GM18870 (cell line): ENCODE measurements around the gene TBC1D8B.
"Not testable (repeated sequence)": the region's sequence is repeated elsewhere in the genome, so short reads cannot be mapped to it uniquely, and the experiment has no call there.

Experiments
- ATAC-seq: cut with Tn5 transposase; IDR thresholded peaks from one replicate; pipeline ENCODE4 v1.9.1; 2021; ENCODE audit warnings: moderate library complexity; ENCODE audit not compliant: unreplicated experiment

TBC1D8B gene

DNA sequence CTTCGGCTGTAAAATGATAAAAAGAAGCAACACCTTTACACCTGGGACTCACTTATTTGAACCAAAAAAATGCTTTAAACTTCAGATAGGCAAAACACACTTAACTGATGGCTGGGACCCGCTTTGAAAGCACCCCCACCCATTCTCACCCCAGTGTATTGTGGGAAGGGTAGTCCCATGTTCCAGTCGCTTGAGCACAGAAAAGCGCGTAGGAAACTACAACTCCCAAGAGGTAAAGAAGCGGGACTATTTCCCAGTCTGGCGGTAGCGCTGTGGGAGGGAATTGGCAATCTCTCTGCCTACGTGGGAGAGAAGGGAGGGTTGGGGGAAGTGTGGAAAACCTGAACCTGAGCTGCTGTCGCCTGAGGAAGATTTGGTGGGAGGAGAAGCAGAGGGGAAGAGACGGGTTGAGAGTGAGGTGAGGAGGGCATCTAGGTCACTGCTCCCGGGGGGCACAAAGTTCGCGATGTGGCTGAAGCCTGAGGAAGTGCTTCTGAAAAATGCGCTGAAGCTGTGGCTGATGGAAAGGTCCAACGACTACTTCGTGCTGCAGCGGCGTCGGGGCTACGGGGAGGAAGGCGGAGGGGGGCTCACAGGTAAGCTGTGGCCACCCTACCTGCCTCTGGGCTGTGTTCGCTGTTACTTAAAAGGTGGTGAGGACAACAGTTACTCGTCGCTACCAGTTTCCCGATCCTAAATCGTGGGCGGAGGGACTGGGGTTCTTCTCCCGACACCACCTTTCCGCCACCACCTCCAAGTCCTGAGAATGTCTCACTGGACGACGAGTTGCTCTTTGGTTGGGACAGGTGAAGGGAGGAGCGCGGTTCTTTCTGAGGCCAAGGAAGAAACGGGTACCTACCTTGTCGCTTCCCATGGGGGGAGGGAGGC is at the start of gene TBC1D8B:
TSS of gene TBC1D8B (plus strand) at position 286 of the 888 bp plus-strand sequence. CDS start at position 467, 181 bp downstream.
- peak; percentile 97 for ATAC-seq

DNA sequence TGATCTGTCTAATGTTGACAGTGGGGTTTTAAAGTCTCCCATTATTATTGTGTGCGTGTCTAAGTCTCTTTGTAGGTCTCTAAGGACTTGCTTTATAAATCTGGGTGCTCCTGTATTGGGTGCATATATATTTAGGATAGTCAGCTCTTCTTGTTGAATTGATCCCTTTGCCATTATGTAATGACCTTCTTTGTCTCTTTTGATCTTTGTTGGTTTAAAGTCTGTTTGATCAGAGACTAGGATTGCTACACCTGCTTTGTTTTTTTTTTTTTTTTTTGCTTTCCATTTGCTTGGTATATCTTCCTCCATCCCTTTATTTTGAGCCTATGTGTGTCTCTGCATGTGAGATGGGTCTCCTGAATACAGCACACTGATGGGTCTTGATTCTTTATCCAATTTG is 33.2 kb upstream of the TBC1D8B start:
- not testable (repeated sequence) for ATAC-seq

DNA sequence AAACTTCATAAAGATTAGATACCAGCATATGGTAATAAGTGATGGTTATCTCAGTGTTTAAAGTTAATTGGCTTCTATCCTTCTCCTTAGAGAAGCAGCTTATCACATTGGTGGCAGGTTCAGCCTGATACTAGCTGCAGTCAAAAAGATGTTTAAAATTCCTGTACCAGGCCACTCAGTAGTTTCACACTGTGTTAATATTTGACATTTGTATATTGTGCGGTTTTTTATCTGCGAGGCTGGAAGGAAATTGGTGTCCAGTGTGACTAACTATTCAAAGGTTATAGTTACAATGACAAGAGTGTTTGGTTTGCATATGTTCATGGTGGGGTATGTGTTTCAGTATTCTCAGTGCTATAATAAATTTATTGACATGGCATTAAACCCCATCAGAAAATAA is 27.5 kb upstream of the TBC1D8B start:
- peak; percentile 60 for ATAC-seq

DNA sequence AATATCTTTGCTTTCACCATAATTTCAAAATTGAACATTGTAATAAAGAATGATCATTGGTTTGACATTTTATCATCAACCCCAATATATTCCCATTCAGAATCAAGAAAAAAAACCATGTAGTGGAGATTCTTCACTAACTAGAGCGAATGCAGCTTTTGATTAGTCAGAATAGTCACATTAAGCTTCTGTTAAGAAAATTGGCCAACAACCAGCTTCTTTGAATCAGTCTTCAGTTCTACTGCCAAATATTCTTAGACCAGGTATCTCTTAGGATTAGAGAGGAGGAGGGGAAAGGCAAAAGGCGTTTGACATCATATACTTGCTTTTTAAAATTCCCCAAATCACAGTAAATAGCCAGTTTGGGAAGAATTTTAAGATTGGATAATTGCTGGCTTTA is 22.2 kb upstream of the TBC1D8B start:
- ATAC-seq = no peak

DNA sequence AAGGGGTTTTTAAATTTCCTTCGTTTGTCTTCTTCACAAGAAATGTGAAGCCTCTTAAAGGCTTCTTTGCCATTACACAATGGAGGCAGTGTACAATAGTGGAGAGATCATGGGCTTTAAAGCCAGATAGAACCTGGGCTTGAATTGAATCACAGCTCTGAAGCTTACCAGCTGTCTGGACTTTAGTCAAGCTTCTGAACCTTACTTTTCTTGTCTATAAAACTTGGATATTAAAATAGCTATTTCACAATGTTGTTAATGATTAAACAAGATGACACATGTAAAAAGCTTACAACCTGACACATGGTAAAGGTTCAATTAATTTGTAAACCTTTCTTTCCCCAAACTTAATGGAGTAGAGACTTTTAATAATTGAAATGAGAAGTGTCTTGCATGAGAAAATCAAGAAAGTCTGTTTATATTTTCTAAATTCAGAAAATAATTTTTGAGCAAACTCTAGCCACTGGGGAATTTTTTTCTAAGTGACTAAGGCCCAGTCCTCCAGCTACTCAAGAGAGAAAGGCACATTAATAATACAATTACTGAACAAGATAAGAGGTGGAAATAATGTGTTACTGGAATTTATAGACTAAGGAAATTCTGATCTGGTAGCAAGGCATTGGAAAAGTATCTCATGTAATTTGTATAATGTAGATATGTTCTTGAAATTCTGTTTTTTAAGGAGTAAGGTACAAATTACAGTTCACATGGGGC is 21.7 kb upstream of the TBC1D8B start:
- no peak for ATAC-seq

DNA sequence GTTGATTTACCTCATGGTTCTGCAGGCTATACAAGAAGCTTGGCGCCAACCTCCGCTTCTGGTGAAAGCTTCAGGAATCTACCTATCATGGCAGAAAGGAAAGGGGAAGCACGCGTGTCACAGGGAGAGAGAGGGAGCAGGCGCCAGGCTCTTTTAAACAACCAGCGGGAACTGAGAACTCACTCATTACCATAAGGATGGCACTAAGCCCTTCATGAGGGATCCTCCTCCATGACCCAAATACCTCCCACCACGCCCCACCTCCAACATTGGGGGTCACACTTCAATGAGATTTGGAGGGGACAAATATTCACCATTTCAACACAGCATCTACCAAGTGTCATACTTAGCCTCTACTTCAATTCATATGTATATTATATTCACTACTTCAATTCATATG is 18.8 kb upstream of the TBC1D8B start:
- ATAC-seq = no peak

DNA sequence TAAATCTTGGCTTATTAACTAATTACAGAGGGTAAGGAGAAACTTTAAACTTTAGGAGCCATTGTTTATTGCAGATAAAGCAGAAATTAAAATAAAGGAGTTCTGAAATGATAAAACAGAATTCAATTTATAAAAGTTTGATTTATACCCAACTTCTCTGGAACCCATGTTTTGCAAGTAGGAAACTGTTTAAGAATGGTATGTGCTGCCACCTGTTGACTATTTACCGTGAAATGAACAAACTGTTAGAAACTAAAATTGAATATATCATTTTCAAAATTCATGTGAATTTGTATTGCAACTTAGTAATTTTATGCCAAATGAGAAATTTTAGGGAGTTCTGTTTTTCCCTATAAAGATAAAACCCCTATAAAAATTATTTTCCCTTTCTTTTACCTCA is 11.0 kb upstream of the TBC1D8B start:
- ATAC-seq = no peak

DNA sequence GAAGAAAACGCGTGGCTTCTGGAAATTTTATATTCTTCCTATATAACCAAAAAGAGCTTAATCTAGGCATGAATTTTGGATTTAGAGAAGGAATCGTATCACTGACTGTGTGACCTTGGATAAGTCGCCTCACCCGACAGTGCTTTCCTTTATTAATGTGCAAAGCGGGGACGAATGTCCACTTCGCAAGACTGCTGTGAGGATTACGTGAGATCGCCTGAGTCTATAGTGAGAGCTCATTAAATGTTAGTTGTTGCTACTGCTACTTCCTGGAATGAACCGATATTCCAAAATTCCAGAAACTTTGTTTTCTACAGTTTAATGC is 448 bp upstream of the TBC1D8B start:
- peak; percentile 17 for ATAC-seq

DNA sequence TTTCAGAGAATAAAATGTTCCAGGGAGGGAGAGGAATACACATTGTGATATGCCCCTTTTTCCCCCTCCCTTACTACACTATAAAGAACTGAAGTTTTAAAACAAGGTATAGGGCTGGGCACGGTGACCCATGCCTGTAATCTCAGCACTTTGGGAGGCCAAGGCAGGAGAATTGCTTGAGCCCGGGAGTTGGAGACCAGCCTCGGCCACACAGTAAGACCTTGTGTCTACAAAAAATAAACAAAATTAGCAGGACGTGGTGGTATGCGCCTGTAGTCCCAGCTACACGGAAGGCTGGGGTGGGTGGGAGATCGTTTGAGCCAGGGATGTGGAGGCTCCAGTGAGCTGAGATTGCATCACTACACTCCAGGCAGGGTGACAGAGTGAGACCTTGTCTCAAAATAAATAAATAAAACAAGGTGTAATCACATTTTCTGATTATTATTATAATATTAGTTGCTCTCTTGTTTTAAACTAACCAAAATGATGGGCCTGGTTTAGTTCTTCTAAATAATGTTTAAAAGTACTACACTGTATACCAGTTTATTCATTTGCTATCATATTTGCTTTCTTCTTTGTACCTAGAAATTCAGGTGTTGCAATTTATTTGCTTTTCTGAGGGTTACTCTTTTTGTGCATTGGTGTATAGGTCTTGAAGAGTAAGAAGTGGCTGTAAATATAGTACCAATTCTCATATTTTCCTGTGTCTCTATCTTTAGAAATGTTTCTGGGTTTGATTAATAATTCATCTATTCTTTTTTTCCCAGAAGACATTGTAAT is 8.8 kb downstream of the TBC1D8B start:
- ATAC-seq = no peak

DNA sequence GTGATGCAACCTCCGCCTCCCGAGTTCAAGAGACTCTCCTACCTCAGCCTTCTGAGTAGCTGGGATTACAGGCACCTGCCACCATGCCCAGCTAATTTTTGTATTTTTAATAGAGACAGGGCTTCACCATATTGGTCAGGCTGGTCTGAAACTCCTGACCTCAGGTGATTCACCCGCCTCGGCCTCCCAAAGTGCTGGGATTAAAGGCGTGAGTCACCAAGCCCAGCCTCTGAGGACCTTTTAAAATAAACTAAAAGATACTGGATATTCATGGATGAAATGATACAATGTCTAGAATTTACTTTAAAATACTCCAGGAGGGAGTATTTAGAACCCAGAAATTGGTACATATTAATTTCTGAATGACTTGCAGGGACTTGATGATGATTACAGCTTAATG is 10.5 kb downstream of the TBC1D8B start:
- not testable (repeated sequence) for ATAC-seq

DNA sequence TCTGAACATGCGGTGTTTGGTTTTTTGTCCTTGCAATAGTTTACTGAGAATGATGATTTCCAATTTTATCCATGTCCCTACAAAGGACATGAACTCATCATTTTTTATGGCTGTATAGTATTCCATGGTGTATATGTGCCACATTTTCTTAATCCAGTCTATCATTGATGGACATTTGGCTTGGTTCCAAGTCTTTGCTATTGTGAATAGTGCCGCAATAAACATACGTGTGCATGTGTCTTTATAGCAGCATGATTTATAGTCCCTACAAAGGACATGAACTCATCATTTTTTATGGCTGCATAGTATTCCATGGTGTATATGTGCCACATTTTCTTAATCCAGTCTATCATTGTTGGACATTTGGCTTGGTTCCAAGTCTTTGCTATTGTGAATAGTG is 11.6 kb downstream of the TBC1D8B start:
- ATAC-seq = not testable (repeated sequence)

DNA sequence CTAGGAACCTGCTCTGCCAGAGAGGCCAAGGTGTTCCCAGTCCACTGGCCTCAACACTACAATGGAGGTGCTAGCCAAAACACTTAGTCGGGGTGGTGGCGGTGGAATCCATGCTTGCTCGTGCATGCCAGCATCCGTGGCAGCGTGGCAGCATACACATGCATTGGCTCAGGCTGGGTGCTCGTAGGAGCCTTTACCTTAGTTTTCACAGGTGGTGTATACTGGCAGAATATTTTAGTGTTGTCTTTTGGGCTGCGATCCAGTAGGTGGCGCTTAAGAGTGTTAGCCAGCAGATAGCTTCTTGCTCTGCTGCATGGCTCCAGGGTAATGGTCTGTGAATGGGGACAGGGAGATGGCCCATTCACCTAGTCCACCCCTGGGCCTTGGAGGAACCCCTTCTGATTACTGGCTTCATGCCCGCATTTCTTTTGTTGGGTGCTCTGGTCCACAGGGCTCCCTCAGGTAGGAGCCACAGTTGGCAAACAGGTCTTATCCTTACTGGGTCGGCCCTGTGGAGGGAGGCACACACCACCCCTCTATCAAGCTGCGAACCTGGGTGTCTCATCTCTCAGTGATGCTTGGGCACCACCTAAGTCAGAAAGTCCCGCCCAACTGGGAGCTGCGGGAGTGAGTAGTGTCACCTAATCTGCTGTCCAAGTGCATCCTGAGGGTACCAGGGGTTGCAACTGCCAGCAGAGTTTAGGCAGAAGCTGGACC is 60.7 kb downstream of the TBC1D8B start:
- peak; percentile 67 for ATAC-seq

DNA sequence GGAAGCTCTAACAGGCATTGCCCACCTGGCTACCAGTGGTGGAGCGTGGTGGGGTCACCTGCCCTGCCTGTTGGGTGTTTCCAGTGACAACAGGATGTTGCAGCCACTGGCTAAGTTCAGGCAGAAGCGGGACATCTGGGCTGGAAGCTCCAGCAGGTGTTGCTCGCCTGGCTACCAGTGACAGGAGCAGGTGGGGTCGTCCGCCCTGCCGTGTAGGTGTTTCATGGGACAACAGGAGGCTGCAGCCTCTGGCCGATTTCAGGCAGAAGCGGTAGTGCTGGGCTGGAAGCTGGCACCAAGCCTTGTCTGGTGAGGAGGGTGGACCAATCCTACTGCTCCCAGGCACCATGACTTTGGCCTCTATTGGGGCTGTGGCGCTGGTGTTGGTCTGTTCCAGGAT is 61.2 kb downstream of the TBC1D8B start:
- ATAC-seq = no peak

DNA sequence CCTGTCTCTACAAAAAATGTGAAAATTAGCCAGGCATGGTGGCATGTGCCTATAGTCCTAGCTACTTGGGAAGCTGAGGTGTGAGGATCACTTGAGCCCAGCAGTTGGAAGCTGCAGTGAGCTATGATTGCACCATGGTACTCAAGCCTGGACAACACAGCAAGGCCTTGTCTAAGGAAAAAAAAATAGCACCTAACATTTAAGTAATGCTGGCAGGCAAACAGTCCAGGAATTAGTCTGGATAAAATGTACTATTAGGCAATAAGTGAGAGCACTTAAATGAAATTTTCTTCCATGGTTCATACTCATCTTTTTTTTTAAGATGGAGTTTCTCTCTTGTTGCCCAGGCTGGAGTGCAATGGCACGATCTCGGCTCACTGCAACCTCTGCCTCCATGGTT is 70.3 kb downstream of the TBC1D8B start:
- not testable (repeated sequence) for ATAC-seq

DNA sequence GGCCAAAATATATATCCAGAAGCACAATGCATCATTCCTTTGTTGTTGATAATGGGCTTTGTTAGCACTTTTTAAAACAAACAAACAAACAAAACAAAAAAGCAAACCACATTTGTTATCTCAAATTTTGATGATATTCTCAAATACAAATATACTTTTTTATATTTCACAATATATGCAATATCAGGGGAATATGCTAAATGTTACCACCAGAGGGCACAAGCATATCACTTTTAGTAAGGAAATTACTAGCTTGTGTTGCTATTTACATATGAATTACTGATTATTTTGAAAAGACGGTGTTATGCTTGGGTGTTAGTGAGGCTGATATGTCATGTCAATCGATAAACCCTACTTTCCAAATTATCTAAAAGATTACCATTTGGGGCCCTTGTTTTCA is 71.6 kb downstream of the TBC1D8B start:
- ATAC-seq = no peak

DNA sequence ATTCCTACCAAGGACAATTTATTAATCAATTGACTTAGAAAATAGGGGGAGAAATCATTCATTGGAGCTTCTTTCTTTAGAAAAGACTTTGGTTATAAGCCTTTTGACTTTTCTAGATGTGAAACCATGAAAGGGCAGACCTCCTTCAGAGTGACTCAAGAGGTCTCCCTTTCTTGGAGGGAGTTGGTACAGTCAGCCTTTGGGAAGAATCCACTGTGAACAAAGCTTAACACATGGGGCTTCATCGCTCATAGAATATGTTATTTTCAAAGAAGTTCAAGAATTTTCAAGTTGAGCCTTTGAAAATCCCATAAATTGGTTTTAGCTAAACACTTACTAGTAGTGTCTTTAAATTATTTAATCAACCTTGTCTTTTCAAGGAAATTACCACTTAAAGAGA is 72.7 kb downstream of the TBC1D8B start:
- no peak for ATAC-seq

DNA sequence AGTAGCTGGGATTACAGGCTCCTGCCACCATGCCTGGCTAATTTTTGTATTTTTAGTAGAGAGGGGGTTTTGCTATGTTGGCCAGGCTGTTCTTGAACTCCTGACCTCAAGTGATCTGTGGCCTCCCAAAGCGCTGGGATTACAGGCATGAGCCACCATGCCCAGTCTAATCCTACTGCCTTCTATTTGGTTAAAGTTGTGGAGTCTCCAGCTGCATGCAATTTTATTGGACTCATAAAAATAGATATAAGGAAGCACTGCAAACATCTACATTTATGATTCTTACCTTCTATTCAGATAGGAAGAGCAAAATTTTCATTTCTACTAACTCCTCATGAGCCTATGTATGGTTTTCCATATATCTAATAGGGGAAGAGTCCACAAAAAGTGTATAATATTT is 87.0 kb downstream of the TBC1D8B start:
- no peak for ATAC-seq

DNA sequence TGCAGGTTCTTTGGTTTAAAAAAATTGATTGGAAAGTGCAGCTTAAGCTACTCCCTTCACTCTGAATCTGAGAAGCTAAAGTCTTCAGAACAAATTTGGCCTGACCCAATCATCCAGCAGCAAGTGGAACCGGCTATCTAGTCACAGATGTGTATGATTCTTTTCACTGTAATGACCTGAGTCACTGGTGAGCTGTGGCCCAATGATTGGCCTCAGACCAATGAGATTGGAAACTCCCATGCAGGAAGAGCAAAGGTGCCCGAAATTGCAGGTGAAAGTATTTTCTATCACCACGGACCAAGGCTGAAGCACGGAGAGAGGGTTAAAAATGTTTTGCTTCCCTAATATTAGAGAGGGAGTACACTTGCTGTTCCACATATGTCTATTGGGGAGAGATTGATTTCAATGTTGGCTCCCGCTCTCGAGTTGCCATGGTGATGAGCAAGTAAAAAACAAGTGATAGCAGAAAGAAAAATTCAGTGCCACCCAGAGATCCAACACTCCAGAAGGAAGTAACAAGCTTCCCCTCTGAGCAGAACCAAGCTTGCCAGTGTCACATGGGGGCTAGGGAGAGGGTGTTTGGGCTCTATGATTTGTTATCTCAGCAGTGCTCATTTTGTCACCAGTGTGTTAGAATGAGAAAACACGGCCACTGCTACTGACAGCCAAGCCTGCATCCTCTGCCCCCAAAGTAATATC is 89.4 kb downstream of the TBC1D8B start:
- no peak for ATAC-seq

DNA sequence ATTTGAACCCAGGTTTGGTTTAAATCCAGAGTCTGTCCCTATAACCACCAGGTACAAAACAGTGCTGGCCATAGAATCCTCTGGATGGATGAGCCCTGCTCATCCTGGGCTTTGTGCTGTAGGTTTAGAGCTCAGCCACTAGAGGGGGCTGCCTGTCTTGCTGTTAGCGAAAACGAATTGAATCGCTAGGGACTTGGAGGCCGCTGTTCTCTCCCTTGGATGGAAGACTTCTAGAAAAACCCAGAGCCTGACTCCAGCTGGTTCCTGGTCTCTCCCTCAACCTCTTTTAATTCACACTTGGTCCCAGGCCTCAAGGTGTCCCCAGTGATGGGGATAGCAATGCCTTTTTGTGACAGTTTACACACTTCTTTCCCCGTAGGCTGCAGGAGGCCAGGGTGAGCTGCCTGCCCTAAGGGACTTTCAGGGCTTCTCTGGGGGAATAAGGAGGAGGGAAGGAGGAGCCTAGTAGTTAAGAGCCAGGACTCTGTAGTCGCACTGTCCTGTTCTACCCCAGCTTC is 92.0 kb downstream of the TBC1D8B start:
- peak; percentile 52 for ATAC-seq

DNA sequence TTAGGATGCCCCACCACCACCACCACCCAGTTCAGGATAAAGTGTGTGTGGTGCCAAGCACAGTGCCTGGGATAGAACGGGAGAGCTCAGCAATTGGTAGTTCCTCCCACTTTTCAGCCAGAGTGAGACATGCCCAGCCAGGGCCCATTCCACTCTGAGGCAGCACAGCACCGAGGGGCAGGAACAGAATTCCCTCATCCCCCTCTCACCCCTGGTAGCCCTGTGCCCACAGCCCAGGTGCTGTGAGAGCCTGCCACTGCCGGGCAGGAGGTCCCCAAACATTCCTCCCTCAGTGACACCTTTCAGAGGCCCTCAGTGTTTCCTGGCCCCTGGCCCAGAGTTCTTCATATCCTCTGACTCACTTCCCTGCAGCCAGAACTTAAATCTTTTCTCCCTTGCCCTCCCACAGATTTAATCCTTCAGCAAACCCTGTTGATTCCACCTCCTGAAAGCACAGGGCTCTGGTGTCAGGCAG is 92.5 kb downstream of the TBC1D8B start:
- ATAC-seq = no peak
